H1 (cell line): Measurements from ENCODE around the gene VAV2. TPM values are rescaled to one million over a fixed set of nuclear protein-coding genes. Genes with fewer than 3 reads are reported as not detected.

Experiments
- CTCF ChIA-PET: fragments of 300-600 bp; sonication (Branson Sonifier 250); formaldehyde crosslinking; loops from one replicate; lab custom pipeline; 2021; ENCODE audit not compliant: partially characterized antibody; lab: Charles Lee
- POLR2A ChIA-PET: fragments of 300-600 bp; sonication (Branson Sonifier 250); formaldehyde crosslinking; loops from one replicate; lab custom pipeline; 2021; ENCODE audit warnings: inconsistent platforms; ENCODE audit not compliant: partially characterized antibody; lab: Charles Lee
- DNase-seq, 2 experiments: peaks; one replicate each; pipeline versions ENCODE4 v3.0.0 to v3.0.0-alpha.2; 2010 to 2022; ENCODE audit warnings: low spot score in 2 of 2, low read depth in 1 of 2, mixed read lengths in 1 of 2
- FAIRE-seq: peaks from 2 replicates; lab custom pipeline; 2011; peaks lifted over from hg19 to GRCh38; lab: Jason Lieb, UNC
- H2AFZ ChIP-seq: 2 replicates; pipeline ENCODE4 v1.8.1; 2012; ENCODE audit warnings: low read length, inconsistent platforms
- H2AK5ac ChIP-seq: 2 replicates; pipeline ENCODE4 v1.6.1; 2013; ENCODE audit warnings: low read depth, low read length
- H2BK120ac ChIP-seq: replicated peaks from 2 replicates; pipeline ENCODE3; 2013; ENCODE audit warnings: low read depth, low read length, inconsistent platforms
- H2BK12ac ChIP-seq: 2 replicates; pipeline ENCODE4 v1.6.1; 2013; ENCODE audit warnings: low read depth, low read length
- H2BK15ac ChIP-seq: 2 replicates; pipeline ENCODE4 v1.6.1; 2013; ENCODE audit warnings: low read length
- H2BK20ac ChIP-seq: 2 replicates; pipeline ENCODE4 v1.6.1; 2013; ENCODE audit warnings: low read length
- H2BK5ac ChIP-seq: 2 replicates; pipeline ENCODE4 v1.6.1; 2013; ENCODE audit warnings: low read depth, low read length
- H3K14ac ChIP-seq: 2 replicates; pipeline ENCODE4 v1.6.1; 2013; ENCODE audit warnings: inconsistent platforms; ENCODE audit not compliant: insufficient read length
- H3K18ac ChIP-seq: 2 replicates; pipeline ENCODE4 v1.6.1; 2013; ENCODE audit warnings: low read length; ENCODE audit errors: extremely low read depth
- H3K23ac ChIP-seq: 2 replicates; pipeline ENCODE4 v1.6.1; 2013; ENCODE audit warnings: inconsistent platforms; ENCODE audit not compliant: insufficient read length
- H3K23me2 ChIP-seq: 2 replicates; pipeline ENCODE4 v1.6.1; 2013; ENCODE audit warnings: low read depth, low read length
- H3K27ac ChIP-seq: 2 replicates; pipeline ENCODE4 v1.6.1; 2011; ENCODE audit warnings: low read depth, low read length, inconsistent platforms
- H3K27me3 ChIP-seq, 4 experiments: replicated peaks in 1 of 4; 1 replicate in 1 of 4; 2 replicates in 3 of 4; pipeline versions ENCODE4 v1.6.1 to v1.8.1; 2011 to 2013; ENCODE audit warnings: low read length in 3 of 4, mild to moderate bottlenecking in 3 of 4, inconsistent platforms in 2 of 4, mixed read lengths in 2 of 4, moderate library complexity in 1 of 4; ENCODE audit not compliant: control insufficient read depth in 3 of 4, insufficient read depth in 3 of 4; ENCODE audit errors: extremely low read depth in 1 of 4
- H3K36me3 ChIP-seq, 4 experiments: 2 replicates each; pipeline versions ENCODE4 v1.6.1 to v1.8.1; 2011 to 2013; ENCODE audit warnings: mild to moderate bottlenecking in 4 of 4, low read length in 3 of 4, moderate library complexity in 2 of 4, control low read depth in 1 of 4, inconsistent platforms in 1 of 4; ENCODE audit not compliant: insufficient read depth in 4 of 4, control insufficient read depth in 2 of 4
- H3K4ac ChIP-seq: replicated peaks from 2 replicates; pipeline ENCODE3; 2013; ENCODE audit warnings: low read length, low read depth, mixed read lengths, inconsistent platforms; ENCODE audit not compliant: insufficient read length
- H3K4me1 ChIP-seq, 4 experiments: replicated peaks in 1 of 4; 1 replicate in 1 of 4; 2 replicates in 3 of 4; pipeline versions ENCODE4 v1.6.1 to v1.8.1; 2011 to 2013; ENCODE audit warnings: low read length in 3 of 4, inconsistent platforms in 2 of 4, mixed read lengths in 1 of 4; ENCODE audit not compliant: insufficient read depth in 4 of 4, control insufficient read depth in 3 of 4
- H3K4me2 ChIP-seq, 2 experiments: 2 replicates each; pipeline versions ENCODE4 v1.6.1 to v1.8.1; 2011 to 2013; ENCODE audit warnings: low read depth in 2 of 2, low read length in 2 of 2, control low read depth in 1 of 2, inconsistent platforms in 1 of 2, mild to moderate bottlenecking in 1 of 2; ENCODE audit not compliant: insufficient read depth in 1 of 2
- H3K4me3 ChIP-seq, 4 experiments: fragments of 200-600, 300-600 bp in 1 of 4; sonication (generic), shearing (Covaris generic), sonication (Bioruptor Twin) in 1 of 4; 2 replicates each; pipeline versions ENCODE4 v1.5.1 to v1.8.1; 2011 to 2016; ENCODE audit warnings: low read length in 4 of 4, low read depth in 3 of 4, control low read depth in 2 of 4, inconsistent platforms in 2 of 4, mild to moderate bottlenecking in 2 of 4, mixed read lengths in 1 of 4, moderate library complexity in 1 of 4; ENCODE audit not compliant: insufficient read depth in 2 of 4; ENCODE audit errors: extremely low read depth in 1 of 4
- H3K56ac ChIP-seq: replicated peaks from 2 replicates; pipeline ENCODE3; 2013; ENCODE audit warnings: low read depth, mild to moderate bottlenecking, mixed read lengths, low read length, inconsistent platforms; ENCODE audit not compliant: insufficient read length
- H3K79me1 ChIP-seq: 2 replicates; pipeline ENCODE4 v1.6.1; 2013; ENCODE audit warnings: low read depth, low read length, control low read depth
- H3K79me2 ChIP-seq, 2 experiments: 2 replicates each; pipeline versions ENCODE4 v1.6.1 to v1.8.1; 2012 to 2013; ENCODE audit warnings: low read length in 2 of 2, mild to moderate bottlenecking in 2 of 2, inconsistent platforms in 1 of 2; ENCODE audit not compliant: insufficient read depth in 2 of 2, control insufficient read depth in 1 of 2
- H3K9ac ChIP-seq, 4 experiments: replicated peaks in 1 of 4; 1 replicate in 1 of 4; 2 replicates in 3 of 4; pipeline versions ENCODE4 v1.6.1 to v1.8.1; 2011 to 2013; ENCODE audit warnings: low read depth in 3 of 4, low read length in 3 of 4, control low read depth in 2 of 4, mild to moderate bottlenecking in 2 of 4, moderate library complexity in 2 of 4, inconsistent platforms in 1 of 4; ENCODE audit errors: extremely low read depth in 1 of 4
- H3K9me3 ChIP-seq, 2 experiments: 2 replicates each; pipeline versions ENCODE4 v1.6.1 to v1.8.1; 2012 to 2013; ENCODE audit warnings: mild to moderate bottlenecking in 2 of 2, moderate library complexity in 2 of 2, control low read depth in 1 of 2, inconsistent platforms in 1 of 2, low read depth in 1 of 2, low read length in 1 of 2, mixed read lengths in 1 of 2; ENCODE audit not compliant: insufficient read depth in 2 of 2
- H4K20me1 ChIP-seq, 2 experiments: replicated peaks in 1 of 2; 2 replicates each; pipeline versions ENCODE3 to v1.8.1; 2011 to 2013; ENCODE audit warnings: inconsistent platforms in 2 of 2, low read length in 2 of 2, mild to moderate bottlenecking in 1 of 2; ENCODE audit not compliant: insufficient read depth in 2 of 2, control insufficient read depth in 1 of 2
- H4K5ac ChIP-seq: 2 replicates; pipeline ENCODE4 v1.6.1; 2013; ENCODE audit warnings: low read length, low read depth, mixed read lengths, inconsistent platforms; ENCODE audit not compliant: insufficient read length
- H4K8ac ChIP-seq: 2 replicates; pipeline ENCODE4 v1.8.0; 2013; ENCODE audit warnings: mild to moderate bottlenecking, moderate library complexity, low read length, inconsistent platforms; ENCODE audit not compliant: insufficient read depth; ENCODE audit errors: extremely low read depth
- H4K91ac ChIP-seq: replicated peaks from 2 replicates; pipeline ENCODE3; 2013; ENCODE audit warnings: low read length, mixed read lengths, inconsistent platforms; ENCODE audit not compliant: insufficient read length
- EGR1 ChIP-seq: IDR thresholded peaks from 2 replicates; pipeline ENCODE4 v1.6.1; 2011; ENCODE audit warnings: low read depth, low read length, borderline replicate concordance
- NANOG ChIP-seq: IDR thresholded peaks from 2 replicates; pipeline ENCODE4 v1.6.1; 2011; ENCODE audit warnings: low read length, low read depth, mild to moderate bottlenecking, inconsistent platforms; ENCODE audit not compliant: insufficient read depth, poor library complexity, severe bottlenecking
- WGBS, 2 experiments: shearing (Covaris generic) in 1 of 2; methylation state at CpG; one replicate each; pipeline versions ENCODE4 v1.1.6 to v1.1.7; 2013 to 2015; ENCODE audit warnings: low lambda C conversion rate in 2 of 2, mixed read lengths in 2 of 2, inconsistent platforms in 1 of 2, low coverage in 1 of 2, missing lambda C conversion rate in 1 of 2; ENCODE audit not compliant: insufficient replicate concordance in 2 of 2, insufficient coverage in 1 of 2, insufficient read length in 1 of 2; ENCODE audit errors: extremely low coverage in 1 of 2, missing lambda C conversion rate in 1 of 2; 5-methylcytosine and 5-hydroxymethylcytosine counted together
- polyA plus RNA-seq, 7 experiments: library from polyadenylated mRNA; depleted of rRNA in 3 of 7; stranded (reverse) in 5 of 7; unstranded in 2 of 7; fragments of >200 nt in 5 of 7; fragments of 200-250 nt in 2 of 7; gene quantifications; 1 replicate in 5 of 7; 2 replicates in 1 of 7; 4 replicates in 1 of 7; pipeline versions ENCODE4 v1.2.1 to v1.2.3, GENCODE V29; 2011 to 2013; ENCODE audit warnings: missing spikeins in 2 of 7, mixed read lengths in 2 of 7
- total RNA-seq: library from RNA; stranded (reverse); fragmentation: NEBNext Ultra II Directional; extraction: Animal tissue kit (Norgen Biotek cat#: 25700); gene quantifications from 2 replicates; pipeline ENCODE4 v1.2.1, GENCODE V29; 2021

The VAV2 gene
- total and polyA plus RNA-seq, 2 of the 8 experiments (the other 6 are each of a cell fraction or from before 2014, with no cell fraction given): 13.6 to 37.6 TPM

DNA sequence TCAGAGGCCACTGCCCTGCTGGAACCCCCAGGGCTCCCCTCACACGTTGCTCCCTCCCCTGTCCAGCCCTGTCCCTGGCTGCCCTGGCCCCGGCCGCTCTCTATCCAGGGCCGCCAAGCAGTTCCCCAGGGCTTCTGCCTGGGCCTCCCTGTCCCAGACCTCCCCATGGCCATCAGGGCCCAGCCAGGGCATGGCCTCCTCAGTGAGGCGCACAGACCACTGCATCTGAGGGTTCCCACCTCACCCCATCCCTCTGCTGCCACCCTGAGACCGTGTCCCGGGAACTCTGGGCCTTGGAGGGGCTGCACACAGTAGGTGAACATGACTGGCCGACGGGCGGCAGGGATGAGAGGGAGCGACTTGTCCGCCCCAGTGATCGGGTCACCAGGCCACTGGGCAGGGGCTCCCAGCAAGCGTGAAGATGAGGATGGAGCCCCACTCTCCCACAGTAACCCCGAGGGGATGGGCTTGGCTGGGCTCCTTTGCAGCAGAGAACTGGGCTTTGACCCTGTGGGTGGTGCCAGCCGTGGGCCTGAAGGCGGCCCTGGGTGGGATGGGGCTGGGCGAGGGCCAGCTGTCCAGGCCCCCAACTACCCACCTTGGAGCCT, 145.5 kb downstream of the VAV2 start:
- FAIRE-seq (no peak), DNase-seq (no peak)
- ChIA-PET POLR2A (no interaction called here), CTCF (interaction anchor here (1.2 kb wide), 1 partner anchor 28 kb away, joined by 3 read pairs; no protein-coding TSS in a partner anchor)
- H2AK5ac ChIP-seq: no peak overlapping the region
- H4K20me1 ChIP-seq: peaks cover 10 to 11% of the 10 kb centered on the region in 2 experiments
- H4K8ac ChIP-seq: no peak overlapping the region; the same call in 1 of the 2 replicates
- H2BK5ac ChIP-seq: no peak overlapping the region
- no peak overlapping the region for H3K14ac ChIP-seq
- TF ChIP-seq NANOG: no peak
- no peak for TF ChIP-seq EGR1
- no peak overlapping the region for H4K5ac ChIP-seq
- WGBS, 2 experiments: 86% methylated on average over 18 of the region's 18 CpGs; no CpG with 5 or more reads in 1 of the 2 experiments
- no peak overlapping the region for H3K23ac ChIP-seq
- no peaks in the 10 kb centered on the region for H3K27me3 ChIP-seq
- no peak overlapping the region for H3K4me2 ChIP-seq
- no peak overlapping the region for H3K4me3 ChIP-seq
- no peaks in the 10 kb centered on the region for H3K9me3 ChIP-seq
- H3K36me3 ChIP-seq: no peaks in the 10 kb centered on the region
- H3K23me2 ChIP-seq: peaks cover 2% of the 10 kb centered on the region; the same call in 1 of the 2 replicates
- no peak overlapping the region for H2BK20ac ChIP-seq
- H2BK15ac ChIP-seq: no peak overlapping the region
- H3K18ac ChIP-seq: no peak overlapping the region
- H3K79me1 ChIP-seq: peaks cover 7% of the 10 kb centered on the region; the same call in 1 of the 2 replicates
- H3K4ac ChIP-seq: no peak overlapping the region
- H3K27ac ChIP-seq: no peak overlapping the region
- H3K4me1 ChIP-seq: peaks cover 0 to 8% (median 6%) of the 10 kb centered on the region in 4 experiments; a peak in 6 of 7 replicates
- H2BK12ac ChIP-seq: no peak overlapping the region
- no peak overlapping the region for H2AFZ ChIP-seq
- H3K9ac ChIP-seq: no peak overlapping the region
- H3K56ac ChIP-seq: no peak overlapping the region
- no peak overlapping the region for H2BK120ac ChIP-seq
- no peak overlapping the region for H4K91ac ChIP-seq
- peaks cover 0 to 8% of the 10 kb centered on the region in 2 experiments; a peak in 1 of 4 replicates for H3K79me2 ChIP-seq
